Right lobe of liver (tissue), 6 donors: ENCODE data around the gene CLCA4. TPM values are rescaled to one million over a fixed set of nuclear protein-coding genes. Genes with fewer than 3 reads are reported as not detected.
"Not testable (repeated sequence)": the region's sequence is repeated elsewhere in the genome, so short reads cannot be mapped to it uniquely, and the experiment has no call there.

Experiments used
- ATAC-seq, 4 donors: fragments of 200-7000 bp; cut with Tn5 transposase; one replicate each; pipeline ENCODE4 v1.9.1; 2020; ENCODE audit warnings: mild to moderate bottlenecking in 4 of 4, moderate library complexity in 4 of 4
- DNase-seq, 3 donors: peaks; one replicate each; pipeline ENCODE4 v3.0.0-alpha.2; 2020
- H3K27ac ChIP-seq, 3 donors: fragments of 200-600 bp; one replicate each; pipeline ENCODE4 v1.8.0; 2022
- H3K27me3 ChIP-seq, 2 donors: fragments of 200-600 bp; one replicate each; pipeline ENCODE4 v1.8.0; 2022
- H3K36me3 ChIP-seq, 4 donors: fragments of 200-600 bp; sonication (generic) in 1 of 4; one replicate each; pipeline versions ENCODE4 v1.5.1 to v1.8.0; 2017 to 2022; ENCODE audit warnings: control low read depth in 1 of 4
- H3K4me1 ChIP-seq, 4 donors: fragments of 200-600 bp; sonication (generic) in 1 of 4; one replicate each; pipeline versions ENCODE4 v1.5.1 to v1.8.0; 2017 to 2022; ENCODE audit warnings: control low read depth in 1 of 4
- H3K4me3 ChIP-seq, 3 donors: fragments of 200-600 bp; one replicate each; pipeline ENCODE4 v1.8.0; 2022
- H3K9me3 ChIP-seq, 4 donors: fragments of 200-600 bp; sonication (generic) in 1 of 4; one replicate each; pipeline versions ENCODE4 v1.5.1 to v1.8.0; 2017 to 2022; ENCODE audit warnings: control low read depth in 1 of 4
- CTCF ChIP-seq, 4 donors: fragments of 200-600 bp in 3 of 4; fragments of 450-650 bp in 1 of 4; IDR thresholded peaks; one replicate each; pipeline versions ENCODE4 v1.5.1 to v1.8.0; 2016 to 2022; ENCODE audit warnings: antibody characterized with exemption in 4 of 4, mild to moderate bottlenecking in 2 of 4
- POLR2A ChIP-seq: fragments of 450-650 bp; IDR thresholded peaks from one replicate; pipeline ENCODE4 v1.6.1; 2017; ENCODE audit warnings: antibody characterized with exemption, mild to moderate bottlenecking
- WGBS: methylation state at CpG from one replicate; pipeline ENCODE4 v1.1.6; 2018; ENCODE audit warnings: low coverage, low lambda C conversion rate; ENCODE audit not compliant: insufficient coverage; ENCODE audit errors: missing lambda C conversion rate; 5-methylcytosine and 5-hydroxymethylcytosine counted together
- intact Hi-C, 2 donors: fragments of 100-400 bp; cut with DNase I; formaldehyde crosslinking; loops; one replicate each; pipeline versions ENCODE4 v1.11.2 to v1.14.1; 2022
- total RNA-seq, 6 experiments: library from RNA; depleted of rRNA in 2 of 6; stranded (reverse); fragments of >200 nt in 2 of 6; fragmentation: NEBNext Ultra II Directional in 3 of 6; extraction: Animal tissue kit (Norgen Biotek cat#: 25700) in 3 of 6; gene quantifications; one replicate each; pipeline versions ENCODE4 v1.1.0 to v1.2.4, GENCODE V29; 2016 to 2023
- donor health status: DM: no; HTN: yes; CAD: no.
- donor health status: DM: no; HTN: no; CAD: no.
- donor health status: DM: no; HTN: no; CAD: no.
- donor health status: DM: no; HTN: yes; CAD: no.
- donor health status: DM: no; HTN: yes; CAD: no.

Gene CLCA4
- total RNA-seq, 6 experiments from 2014 or later: 0.07 TPM; not detected in 5

GRCh38 chr1:86596224-86596623, 49.3 kb downstream of the CLCA4 start:
- Histone ChIP-seq H3K27ac (no peak overlapping the region), H3K4me3 (no peak overlapping the region), H3K4me1 (no peaks in the 10 kb centered on the region), H3K36me3 (no peaks in the 10 kb centered on the region), H3K9me3 (no peaks in the 10 kb centered on the region), H3K27me3 (no peaks in the 10 kb centered on the region)
- TF ChIP-seq CTCF (IDR thresholded peaks at IDR 0.05) (no peak), POLR2A (no peak)
- no peak for ATAC-seq
- WGBS: 76% methylated on average over 2 of the region's 2 CpGs
- intact Hi-C loops: no loop called here
- DNase-seq: no peak

GRCh38 chr1:86596741-86597290, 49.9 kb downstream of the CLCA4 start:
- Histone ChIP-seq H3K27me3 (no peaks in the 10 kb centered on the region), H3K9me3 (no peaks in the 10 kb centered on the region), H3K36me3 (no peaks in the 10 kb centered on the region), H3K27ac (no peak overlapping the region), H3K4me1 (no peaks in the 10 kb centered on the region), H3K4me3 (no peak overlapping the region)
- TF ChIP-seq CTCF (IDR thresholded peaks at IDR 0.05): no peak
- TF ChIP-seq POLR2A: no peak
- no peak for ATAC-seq
- DNase-seq: no peak
- WGBS: 74% methylated on average over 3 of the region's 3 CpGs
- intact Hi-C loops: no loop called here

GRCh38 chr1:86606080-86606479, 59.2 kb downstream of the CLCA4 start:
- H3K27me3 ChIP-seq, H3K36me3 ChIP-seq, DNase-seq, H3K4me1 ChIP-seq, H3K4me3 ChIP-seq, H3K27ac ChIP-seq, ATAC-seq, H3K9me3 ChIP-seq, intact Hi-C loops: not testable (repeated sequence)
- 71% methylated on average over 2 of the region's 2 CpGs for WGBS

- ATAC-seq (no peak), DNase-seq (no peak)
- no peak overlapping the region for H3K4me3 ChIP-seq
- H3K36me3 ChIP-seq: no peaks in the 10 kb centered on the region
- H3K27ac ChIP-seq: no peak overlapping the region
- intact Hi-C loops: no loop called here
- TF ChIP-seq CTCF (IDR thresholded peaks at IDR 0.05) (no peak), POLR2A (no peak)
- H3K9me3 ChIP-seq: no peaks in the 10 kb centered on the region
- H3K4me1 ChIP-seq: no peaks in the 10 kb centered on the region
- WGBS: 44% methylated on average over 1 of the region's 1 CpG
- H3K27me3 ChIP-seq: no peaks in the 10 kb centered on the region
These were observed 69.6 kb downstream of the CLCA4 start for GRCh38 chr1:86616433-86616832.

- intact Hi-C loops: no loop called here
- no peak overlapping the region for H3K27ac ChIP-seq
- H3K4me1 ChIP-seq: no peaks in the 10 kb centered on the region
- 18% methylated on average over 1 of the region's 1 CpG for WGBS
- DNase-seq (no peak), ATAC-seq (peak in 1 of 4 donors; percentile 42)
- no peaks in the 10 kb centered on the region for H3K36me3 ChIP-seq
- no peak for TF ChIP-seq CTCF (IDR thresholded peaks at IDR 0.05)
- no peak for TF ChIP-seq POLR2A
- H3K27me3 ChIP-seq: no peaks in the 10 kb centered on the region
- no peak overlapping the region for H3K4me3 ChIP-seq
- H3K9me3 ChIP-seq: no peaks in the 10 kb centered on the region
These were observed 70.0 kb downstream of the CLCA4 start for GRCh38 chr1:86616871-86617270.
